ENCODE measurements around the gene MS4A15.
"Not testable (repeated sequence)": the region's sequence is repeated elsewhere in the genome, so short reads cannot be mapped to it uniquely, and the experiment has no call there.

The MS4A15 gene

DNA sequence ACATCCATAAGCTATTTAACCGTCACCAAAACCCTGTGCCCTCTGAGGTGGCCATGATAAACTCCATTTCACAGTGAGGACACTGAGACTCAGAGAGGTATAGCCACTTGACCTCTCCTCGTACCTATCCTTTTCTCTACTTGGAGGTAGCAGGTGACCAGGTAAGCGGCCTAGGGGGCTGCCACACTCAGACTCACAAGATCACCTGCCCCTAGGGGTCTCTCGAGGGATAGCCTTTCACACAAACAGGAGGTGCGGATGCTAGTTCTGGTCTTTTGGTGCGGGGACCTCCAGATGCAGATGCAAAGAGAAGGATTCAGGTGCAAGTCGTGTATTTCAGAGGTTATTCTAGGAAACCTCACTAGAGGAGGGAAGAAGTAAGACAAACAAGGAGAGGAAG lies 17.6 kb upstream of the MS4A15 start:
- in situ Hi-C loops (cut with HindIII; ENCODE audit: low pct_unique_long_range_greater_than_20kb, low sequenced_read_pairs), result no loop called here
- DNase-seq (ENCODE audit: low read depth in 1 of 2, low spot score in 1 of 2), result no peak

DNA sequence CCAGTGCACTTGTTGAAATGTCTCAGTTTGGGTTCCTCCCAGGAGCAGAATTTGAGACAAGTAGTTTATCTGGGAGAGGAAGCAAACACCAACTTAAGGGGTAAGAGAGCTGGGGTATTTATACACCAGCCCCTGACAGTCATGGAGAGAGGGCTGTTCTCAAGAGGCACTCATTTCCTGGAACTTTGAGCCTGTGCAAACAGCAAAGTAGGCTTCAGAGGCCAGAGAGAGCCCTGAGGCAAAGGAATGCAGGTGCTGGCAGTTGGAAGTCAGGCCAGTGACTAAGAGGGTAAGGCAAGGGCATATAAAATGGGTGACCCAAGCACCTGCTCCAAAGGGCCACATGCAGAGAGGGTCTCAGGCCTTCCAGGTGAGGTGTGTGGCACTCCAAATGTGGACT lies 16.1 kb upstream of the MS4A15 start:
- in situ Hi-C loops (cut with HindIII; ENCODE audit: low pct_unique_long_range_greater_than_20kb, low sequenced_read_pairs), result no loop called here
- peak; percentile 60 to 95 for DNase-seq (ENCODE audit: low read depth in 1 of 2, low spot score in 1 of 2)
- no peak for TF ChIP-seq JUND (IDR thresholded peaks at IDR 0.05; ENCODE audit: low read depth)

More for the DNA sequence above, 17.6 kb upstream of the MS4A15 start:
- no peak for TF ChIP-seq JUND (IDR thresholded peaks at IDR 0.05; ENCODE audit: low read depth)

DNA sequence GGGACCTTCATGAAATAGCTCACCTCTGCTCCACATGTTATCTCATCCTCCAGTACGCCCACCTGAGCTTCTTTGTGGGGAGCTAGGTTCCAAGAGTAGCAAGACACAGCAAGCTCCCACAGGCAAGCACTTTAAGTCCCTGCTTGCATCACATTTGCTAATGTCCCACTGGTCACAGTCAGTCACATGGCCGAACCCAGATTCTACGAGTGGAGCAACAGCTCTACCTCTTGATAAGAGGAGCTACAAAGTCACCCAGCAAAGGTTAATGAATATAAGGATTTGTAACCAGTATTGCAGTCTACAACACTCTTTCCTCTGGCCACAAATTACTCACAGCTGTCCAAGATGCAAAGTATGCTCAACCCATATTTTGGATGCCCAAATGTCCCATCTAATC lies 15.2 kb upstream of the MS4A15 start:
- in situ Hi-C loops (cut with HindIII; ENCODE audit: low pct_unique_long_range_greater_than_20kb, low sequenced_read_pairs), result no loop called here
- TF ChIP-seq JUND (IDR thresholded peaks at IDR 0.05; ENCODE audit: low read depth), result no peak
- no peak for DNase-seq (ENCODE audit: low read depth in 1 of 2, low spot score in 1 of 2)

DNA sequence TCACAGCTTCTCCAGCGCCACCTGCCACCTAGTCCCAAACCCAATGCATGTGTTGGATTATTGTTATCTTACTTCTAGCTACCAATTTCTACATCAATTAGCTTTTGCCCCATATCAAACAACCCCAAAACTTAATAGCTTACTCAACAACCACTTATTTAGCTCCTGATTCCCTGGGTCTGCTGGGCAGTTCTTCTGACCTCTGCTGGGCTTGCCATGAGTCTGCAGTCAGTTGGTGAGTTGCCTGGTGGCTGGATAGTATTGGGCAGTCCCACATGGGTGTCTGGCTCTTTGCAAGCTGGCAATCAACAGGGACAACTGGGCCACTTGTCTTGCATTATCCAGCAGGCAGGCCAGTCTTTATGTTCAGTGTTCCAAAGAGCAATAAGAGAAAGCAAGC lies 13.6 kb upstream of the MS4A15 start:
- in situ Hi-C loops (cut with HindIII; ENCODE audit: low pct_unique_long_range_greater_than_20kb, low sequenced_read_pairs), result no loop called here
- TF ChIP-seq JUND (IDR thresholded peaks at IDR 0.05; ENCODE audit: low read depth), result no peak
- peak in 1 of 2 experiments; percentile 60 for DNase-seq (ENCODE audit: low read depth in 1 of 2, low spot score in 1 of 2)

DNA sequence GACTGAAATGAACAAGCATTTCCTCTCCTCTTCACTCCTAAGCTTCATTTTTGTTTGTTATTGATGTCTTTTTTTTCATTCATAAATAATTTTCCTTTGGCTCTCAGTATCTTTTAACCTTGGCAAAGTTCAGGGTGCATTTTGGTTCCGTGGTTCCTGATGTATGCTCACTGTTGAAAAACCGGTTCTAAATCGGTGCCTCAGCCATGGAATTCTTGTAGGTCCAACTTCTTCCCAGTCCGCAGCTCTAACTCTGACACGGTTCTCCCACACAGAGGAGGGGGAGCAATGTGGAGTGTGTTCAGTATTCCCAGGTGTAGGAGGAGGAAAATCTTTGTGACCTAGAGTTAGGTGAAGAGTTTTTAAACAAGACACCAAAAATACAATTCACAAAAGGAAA lies 12.6 kb upstream of the MS4A15 start:
- in situ Hi-C loops (cut with HindIII; ENCODE audit: low pct_unique_long_range_greater_than_20kb, low sequenced_read_pairs), result no loop called here
- DNase-seq (ENCODE audit: low read depth in 1 of 2, low spot score in 1 of 2), result peak in 1 of 2 experiments; percentile 46
- TF ChIP-seq JUND (IDR thresholded peaks at IDR 0.05; ENCODE audit: low read depth), result no peak

DNA sequence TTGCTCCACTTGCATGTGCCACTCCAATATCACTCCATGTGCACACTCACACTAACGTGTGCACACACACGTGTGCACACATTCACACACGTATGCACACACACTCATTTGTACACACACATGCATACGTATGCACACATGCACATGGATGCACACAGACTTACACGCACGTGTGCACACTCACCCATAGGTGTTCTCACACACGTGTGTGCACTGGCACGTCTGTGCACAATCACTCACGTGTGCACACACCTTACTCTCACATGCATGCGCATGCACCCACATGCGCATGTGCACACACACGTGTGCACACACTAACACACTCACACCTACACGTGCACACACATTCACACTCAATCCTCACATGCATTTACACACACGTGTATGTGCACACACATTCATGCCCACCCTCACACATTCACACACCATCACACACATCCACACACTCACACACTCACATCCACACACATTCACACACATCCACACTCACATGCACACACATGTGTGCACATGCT lies 9.3 kb upstream of the MS4A15 start:
- in situ Hi-C loops (cut with HindIII; ENCODE audit: low pct_unique_long_range_greater_than_20kb, low sequenced_read_pairs), result no loop called here
- no peak for DNase-seq (ENCODE audit: low read depth in 1 of 2, low spot score in 1 of 2)
- no peak for TF ChIP-seq JUND (IDR thresholded peaks at IDR 0.05; ENCODE audit: low read depth)

DNA sequence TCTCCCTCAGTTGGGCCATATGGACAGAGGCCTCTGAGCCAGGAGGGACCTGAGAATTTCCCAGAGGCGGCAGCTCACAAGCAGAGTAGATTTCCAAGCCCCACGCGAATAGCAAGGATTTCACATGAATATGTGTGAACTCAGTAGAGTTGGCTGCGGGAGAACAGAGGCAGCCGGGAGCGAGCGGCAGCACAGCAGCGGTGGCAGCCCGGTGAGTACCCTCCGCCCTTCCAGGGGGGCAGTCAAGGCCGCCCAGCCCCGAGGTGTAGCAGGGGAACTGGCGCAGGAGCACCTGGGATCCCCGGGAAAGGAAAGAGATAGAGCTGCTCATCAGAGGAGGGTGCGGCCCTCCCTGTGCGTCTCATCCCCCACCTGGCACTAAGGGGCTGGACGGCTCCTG lies 8.4 kb upstream of the MS4A15 start:
- in situ Hi-C loops (cut with HindIII; ENCODE audit: low pct_unique_long_range_greater_than_20kb, low sequenced_read_pairs), result no loop called here
- no peak for TF ChIP-seq JUND (IDR thresholded peaks at IDR 0.05; ENCODE audit: low read depth)
- DNase-seq (ENCODE audit: low read depth in 1 of 2, low spot score in 1 of 2), result no peak

DNA sequence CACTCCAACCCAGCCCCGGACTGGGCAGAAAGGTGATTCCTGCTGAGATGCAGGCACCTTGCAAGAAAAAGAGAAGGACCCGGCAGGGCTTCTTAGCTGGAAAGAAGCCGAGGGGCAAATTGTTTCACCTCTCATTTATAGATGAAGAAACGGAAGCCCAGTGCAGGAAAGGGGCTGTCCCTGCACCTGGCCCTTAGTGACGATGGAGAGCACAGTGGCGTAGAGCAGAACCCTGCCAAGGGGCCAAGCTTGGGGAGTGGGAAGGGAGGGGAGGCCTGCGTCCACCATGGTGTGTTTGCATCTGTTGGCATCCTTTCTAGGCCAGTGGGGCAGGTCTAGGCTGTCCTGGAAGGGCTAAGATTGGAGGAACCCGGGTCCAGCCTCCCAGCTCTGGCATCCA lies 7.8 kb upstream of the MS4A15 start:
- TF ChIP-seq JUND (IDR thresholded peaks at IDR 0.05; ENCODE audit: low read depth), result no peak
- in situ Hi-C loops (cut with HindIII; ENCODE audit: low pct_unique_long_range_greater_than_20kb, low sequenced_read_pairs), result no loop called here
- no peak for DNase-seq (ENCODE audit: low read depth in 1 of 2, low spot score in 1 of 2)

DNA sequence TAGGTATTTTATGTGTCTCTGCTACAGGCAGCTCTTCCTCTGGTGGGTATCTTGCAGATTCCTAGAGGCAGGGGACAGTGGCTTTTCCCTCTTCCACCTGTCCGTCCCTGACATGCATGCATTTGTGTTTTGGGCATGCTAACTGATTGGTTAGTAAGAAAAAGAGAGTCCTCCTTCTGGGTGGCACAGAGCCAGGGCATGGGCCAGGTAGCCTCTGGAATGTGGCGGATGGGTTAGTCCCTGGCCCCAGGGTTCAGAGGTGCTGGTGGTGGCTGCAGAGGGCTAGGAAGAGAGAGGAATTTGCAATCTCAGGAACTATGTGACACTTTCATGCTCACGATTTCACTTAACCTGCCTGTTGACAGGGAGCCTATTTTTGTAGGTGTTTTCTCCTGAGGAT lies 5.8 kb upstream of the MS4A15 start:
- peak in 1 of 2 experiments; percentile 55 for DNase-seq (ENCODE audit: low read depth in 1 of 2, low spot score in 1 of 2)
- in situ Hi-C loops (cut with HindIII; ENCODE audit: low pct_unique_long_range_greater_than_20kb, low sequenced_read_pairs), result no loop called here
- TF ChIP-seq JUND (IDR thresholded peaks at IDR 0.05; ENCODE audit: low read depth), result no peak

DNA sequence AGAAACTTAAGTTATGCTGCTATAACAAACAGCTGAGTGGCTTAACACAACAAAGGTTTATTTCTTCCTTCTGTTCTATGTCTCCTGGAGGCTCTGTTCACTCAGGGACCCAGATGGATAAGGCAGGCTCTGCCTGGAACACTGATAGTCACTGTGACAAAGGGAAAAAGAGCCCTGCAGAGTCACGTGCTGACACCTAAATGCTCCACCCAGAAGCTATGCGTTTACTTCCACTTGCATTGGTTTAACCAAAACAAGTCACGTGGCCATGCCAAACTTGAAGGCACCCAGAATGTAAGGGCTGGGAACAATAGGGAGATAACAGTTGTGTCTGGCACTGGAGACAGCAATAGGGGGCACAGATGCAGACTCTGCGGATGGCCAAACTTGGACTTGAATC lies 3.4 kb upstream of the MS4A15 start:
- in situ Hi-C loops (cut with HindIII; ENCODE audit: low pct_unique_long_range_greater_than_20kb, low sequenced_read_pairs), result no loop called here
- TF ChIP-seq JUND (IDR thresholded peaks at IDR 0.05; ENCODE audit: low read depth), result no peak
- no peak for DNase-seq (ENCODE audit: low read depth in 1 of 2, low spot score in 1 of 2)

DNA sequence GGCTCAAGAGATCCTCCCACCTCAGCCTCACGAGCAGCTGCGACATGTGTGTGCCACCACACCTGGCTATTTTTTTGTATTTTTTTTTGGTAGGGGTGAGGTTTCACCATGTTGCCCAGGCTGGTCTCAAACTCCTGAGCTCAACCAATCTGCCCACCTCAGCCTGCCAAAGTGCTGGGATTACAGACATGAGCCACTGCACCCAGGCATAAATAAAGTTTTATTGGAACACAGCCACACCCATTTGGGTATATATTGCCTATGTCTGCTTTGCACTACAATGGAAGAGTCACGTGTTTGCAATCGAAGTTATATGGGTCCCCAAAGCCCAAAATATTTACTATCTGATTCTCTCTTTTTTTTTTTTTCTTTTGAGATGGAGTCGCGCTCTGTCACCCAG lies 1.8 kb upstream of the MS4A15 start:
- in situ Hi-C loops (cut with HindIII; ENCODE audit: low pct_unique_long_range_greater_than_20kb, low sequenced_read_pairs), result no loop called here
- DNase-seq (ENCODE audit: low read depth in 1 of 2, low spot score in 1 of 2), result no peak
- TF ChIP-seq JUND (IDR thresholded peaks at IDR 0.05; ENCODE audit: low read depth), result no peak

DNA sequence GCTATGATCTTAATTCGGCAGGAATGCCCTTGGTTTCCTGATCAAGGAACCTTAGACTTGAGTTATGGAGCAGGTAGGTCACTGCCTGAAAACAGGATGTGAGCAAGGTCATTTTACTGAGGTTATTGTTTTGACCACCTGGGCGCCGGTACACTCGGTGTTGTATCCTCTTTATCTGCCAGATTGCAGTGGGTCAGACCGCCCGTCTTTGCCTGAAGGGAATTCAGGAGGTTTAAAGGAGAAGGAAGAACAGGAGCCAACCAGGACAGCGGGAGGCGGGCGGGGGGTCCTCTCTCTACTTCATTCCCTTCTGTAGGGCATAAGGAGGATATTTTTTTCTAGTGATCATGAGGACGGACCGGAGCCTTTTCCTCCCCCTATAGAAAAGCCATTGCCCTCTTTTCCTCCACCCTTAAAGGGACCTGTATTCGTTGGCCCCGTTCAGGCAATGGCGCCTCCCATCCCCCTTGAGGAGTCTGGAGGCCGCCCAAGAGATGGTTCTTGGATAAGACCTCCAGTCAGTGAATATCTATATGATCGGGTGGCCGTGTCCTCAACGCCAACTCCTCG lies 649 bp downstream of the MS4A15 start:
- DNase-seq (ENCODE audit: low read depth in 1 of 2, low spot score in 1 of 2), result peak in 1 of 2 experiments; percentile 62
- in situ Hi-C loops (cut with HindIII; ENCODE audit: low pct_unique_long_range_greater_than_20kb, low sequenced_read_pairs), result no loop called here
- TF ChIP-seq JUND (IDR thresholded peaks at IDR 0.05; ENCODE audit: low read depth), result no peak; the same call in 1 of the 2 replicates

DNA sequence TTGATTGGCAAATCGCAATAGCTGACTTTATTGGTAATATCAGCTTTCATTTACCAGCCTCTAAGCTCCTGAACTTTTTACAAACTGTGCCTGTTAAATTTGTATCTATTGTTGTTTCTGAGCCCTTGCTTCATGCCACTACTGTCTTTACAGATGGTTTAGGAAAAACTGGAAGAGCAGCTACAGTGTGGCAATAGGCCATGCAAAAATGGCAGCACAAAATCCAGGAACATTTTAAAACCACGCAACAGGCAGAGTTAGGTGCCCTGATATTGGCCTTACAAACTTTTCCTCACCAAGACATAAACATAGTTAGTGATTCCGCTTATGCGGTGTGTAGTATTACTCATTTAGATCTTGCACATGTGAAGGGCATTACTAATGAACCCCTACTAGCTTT lies 2.0 kb downstream of the MS4A15 start:
- DNase-seq (ENCODE audit: low read depth in 1 of 2, low spot score in 1 of 2), result peak in 1 of 2 experiments; percentile 33
- in situ Hi-C loops (cut with HindIII; ENCODE audit: low pct_unique_long_range_greater_than_20kb, low sequenced_read_pairs), result not testable (repeated sequence)

DNA sequence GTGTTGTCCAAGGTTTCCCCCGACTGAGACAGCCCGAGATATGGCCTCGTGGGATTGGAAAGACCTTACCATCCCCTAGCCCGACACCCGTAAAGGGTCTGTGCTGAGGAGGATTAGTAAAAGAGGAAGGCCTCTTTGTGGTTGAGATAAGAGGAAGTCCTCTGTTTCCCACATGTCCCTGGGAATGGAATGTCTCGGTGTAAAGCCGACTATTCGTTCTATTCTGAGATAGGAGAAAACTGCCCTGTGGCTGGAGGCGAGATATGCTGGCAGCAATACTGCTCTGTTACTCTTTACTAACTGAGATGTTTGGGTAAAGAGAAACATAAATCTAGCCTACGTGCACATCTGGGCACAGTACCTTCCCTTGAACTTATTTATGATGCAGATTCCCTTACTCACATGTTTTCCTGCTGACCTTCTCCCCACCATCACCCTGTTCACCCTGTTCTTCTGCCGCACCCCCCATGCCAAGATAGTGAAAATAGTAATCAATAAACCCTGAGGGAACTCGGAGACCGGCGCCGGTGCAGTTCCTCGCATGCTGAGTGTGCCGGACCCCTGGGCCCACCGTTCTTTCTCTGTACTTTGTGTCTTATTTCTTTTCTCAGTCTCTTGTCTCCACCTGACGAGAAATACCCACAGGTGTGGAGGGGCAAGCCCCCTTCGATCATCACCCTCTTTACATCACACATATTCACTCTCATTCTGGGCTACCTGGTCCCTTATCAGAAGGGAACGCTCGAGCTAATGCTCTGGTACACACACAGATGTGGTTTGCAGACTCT lies 3.0 kb downstream of the MS4A15 start:
- in situ Hi-C loops (cut with HindIII; ENCODE audit: low pct_unique_long_range_greater_than_20kb, low sequenced_read_pairs); DNase-seq (ENCODE audit: low read depth in 1 of 2, low spot score in 1 of 2): not testable (repeated sequence)
